ENCODE results near the gene SFXN5.

The SFXN5 gene

DNA sequence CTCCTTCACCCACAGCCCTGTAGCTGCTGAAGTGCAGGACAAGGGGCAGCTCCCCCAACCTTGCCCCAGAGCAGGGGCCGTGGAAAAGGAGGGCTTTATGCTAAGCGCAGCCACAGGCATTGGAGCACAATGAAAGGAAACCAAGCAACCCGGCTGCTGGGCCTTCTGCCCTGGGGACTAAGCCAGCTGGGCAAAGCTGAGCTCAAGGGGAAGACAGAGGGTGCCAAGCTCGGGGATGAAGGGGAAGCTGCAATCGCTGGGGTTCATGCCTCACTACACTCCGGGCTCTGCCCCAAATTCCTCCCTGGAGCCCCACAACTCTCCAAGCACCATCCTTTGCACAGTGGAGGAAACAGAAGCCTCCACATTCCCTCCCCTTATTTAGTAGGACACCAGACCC lies 12.4 kb downstream of the SFXN5 start:
- DNase-seq: no peak
- peaks cover 13% of the 10 kb centered on the region for H3K4me1 Mint-ChIP-seq (ENCODE audit: low read depth)
- no peak overlapping the region for H3K27ac Mint-ChIP-seq
- peaks cover 6% of the 10 kb centered on the region for H3K9me3 Mint-ChIP-seq
- no peaks in the 10 kb centered on the region for H3K27me3 Mint-ChIP-seq
- H3K36me3 Mint-ChIP-seq (ENCODE audit: low read depth): peaks cover 21% of the 10 kb centered on the region
- no peak overlapping the region for H3K4me3 Mint-ChIP-seq

DNA sequence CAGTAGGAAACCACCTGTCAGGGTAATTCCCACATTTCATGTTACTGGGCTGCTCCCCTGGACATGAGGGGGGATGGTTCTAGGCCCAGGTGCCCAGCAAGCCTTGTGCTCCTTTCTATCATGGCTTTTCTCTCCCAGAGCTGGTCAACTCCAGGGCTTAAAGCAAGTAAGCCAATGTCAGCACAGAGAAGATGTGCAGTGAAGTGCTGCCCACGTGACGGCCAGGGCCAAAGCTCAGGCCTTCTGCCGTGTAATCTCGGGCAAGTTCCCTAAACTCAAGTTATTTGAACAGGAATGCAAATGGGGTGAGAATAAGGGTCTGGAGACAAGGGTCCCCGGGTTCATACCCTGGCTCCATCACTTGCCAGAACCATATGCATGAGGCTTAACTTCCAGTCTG lies 16.5 kb downstream of the SFXN5 start:
- Mint-ChIP-seq H3K4me1 (ENCODE audit: low read depth) (no peaks in the 10 kb centered on the region), H3K36me3 (ENCODE audit: low read depth) (peaks cover 21% of the 10 kb centered on the region), H3K27ac (no peak overlapping the region), H3K9me3 (peaks cover 6% of the 10 kb centered on the region), H3K4me3 (no peak overlapping the region), H3K27me3 (no peaks in the 10 kb centered on the region)
- no peak for DNase-seq

DNA sequence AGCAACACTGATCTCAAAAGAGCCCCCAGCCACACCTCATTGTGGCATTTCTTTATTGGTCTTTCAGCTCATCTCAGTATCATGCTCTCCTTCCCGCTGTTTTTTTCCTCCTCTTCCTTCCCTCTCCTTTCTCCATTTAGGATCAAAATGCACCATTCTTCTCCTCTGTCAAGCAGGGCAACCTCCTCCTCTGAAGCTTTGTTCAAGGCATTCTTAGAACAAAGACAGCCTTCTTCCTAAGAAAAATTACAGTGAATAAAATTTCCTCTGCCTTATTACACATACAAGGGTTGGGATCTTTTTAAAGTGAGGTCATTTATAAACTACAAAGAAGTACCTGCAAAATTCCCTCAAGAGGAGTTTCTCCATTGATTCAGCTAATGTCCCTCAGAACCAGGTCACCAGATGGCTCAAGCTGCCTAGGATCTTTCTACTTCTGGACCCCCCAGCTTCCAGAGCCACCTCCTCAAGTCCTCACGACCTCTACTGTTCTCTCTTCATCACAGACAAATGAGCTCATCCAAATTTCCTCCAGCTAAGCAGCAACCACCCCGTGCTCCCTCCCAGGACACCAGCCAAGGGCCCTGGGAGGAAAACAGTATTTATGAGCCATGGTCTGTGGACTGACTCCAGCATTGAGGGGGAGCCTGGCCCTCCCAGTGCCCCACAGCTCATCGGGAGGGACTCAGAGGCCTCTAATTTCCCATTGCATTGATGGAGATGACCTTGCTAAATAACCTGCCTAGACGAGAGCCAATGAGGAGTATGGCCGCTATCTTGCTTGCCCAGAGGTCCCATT lies 18.0 kb downstream of the SFXN5 start:
- Mint-ChIP-seq H3K36me3 (ENCODE audit: low read depth) (peaks cover 21% of the 10 kb centered on the region), H3K27ac (no peak overlapping the region), H3K27me3 (no peaks in the 10 kb centered on the region)

DNA sequence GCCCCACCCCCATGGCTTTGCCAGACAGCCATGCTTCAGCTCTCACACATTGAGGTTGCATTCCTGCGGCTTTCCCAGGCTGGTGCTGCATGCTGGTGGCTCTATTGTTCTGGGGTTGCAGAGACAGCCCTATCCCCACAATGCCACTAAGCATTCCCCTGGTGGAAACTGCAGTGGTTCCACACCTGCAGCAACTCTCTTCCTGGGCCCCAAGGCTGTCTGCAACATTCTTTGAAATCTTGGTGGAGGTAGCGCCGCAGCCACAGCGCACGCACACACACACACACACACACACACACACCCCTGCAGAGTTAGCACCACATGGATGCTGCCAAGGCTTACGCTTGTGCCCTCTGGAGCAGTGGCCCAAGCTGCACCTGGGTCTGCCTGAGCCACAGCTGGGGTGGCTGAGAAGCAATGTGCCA lies 21.4 kb downstream of the SFXN5 start:
- Mint-ChIP-seq H3K27ac (no peak overlapping the region), H3K4me3 (no peak overlapping the region), H3K27me3 (no peaks in the 10 kb centered on the region), H3K9me3 (no peaks in the 10 kb centered on the region), H3K4me1 (ENCODE audit: low read depth) (no peaks in the 10 kb centered on the region), H3K36me3 (ENCODE audit: low read depth) (peaks cover 3% of the 10 kb centered on the region)
- DNase-seq: no peak

More for the DNA sequence above, 18.0 kb downstream of the SFXN5 start:
- H3K9me3 Mint-ChIP-seq: peaks cover 6% of the 10 kb centered on the region
- H3K4me3 Mint-ChIP-seq: no peak overlapping the region
- H3K4me1 Mint-ChIP-seq (ENCODE audit: low read depth): no peaks in the 10 kb centered on the region
- no peak for DNase-seq

DNA sequence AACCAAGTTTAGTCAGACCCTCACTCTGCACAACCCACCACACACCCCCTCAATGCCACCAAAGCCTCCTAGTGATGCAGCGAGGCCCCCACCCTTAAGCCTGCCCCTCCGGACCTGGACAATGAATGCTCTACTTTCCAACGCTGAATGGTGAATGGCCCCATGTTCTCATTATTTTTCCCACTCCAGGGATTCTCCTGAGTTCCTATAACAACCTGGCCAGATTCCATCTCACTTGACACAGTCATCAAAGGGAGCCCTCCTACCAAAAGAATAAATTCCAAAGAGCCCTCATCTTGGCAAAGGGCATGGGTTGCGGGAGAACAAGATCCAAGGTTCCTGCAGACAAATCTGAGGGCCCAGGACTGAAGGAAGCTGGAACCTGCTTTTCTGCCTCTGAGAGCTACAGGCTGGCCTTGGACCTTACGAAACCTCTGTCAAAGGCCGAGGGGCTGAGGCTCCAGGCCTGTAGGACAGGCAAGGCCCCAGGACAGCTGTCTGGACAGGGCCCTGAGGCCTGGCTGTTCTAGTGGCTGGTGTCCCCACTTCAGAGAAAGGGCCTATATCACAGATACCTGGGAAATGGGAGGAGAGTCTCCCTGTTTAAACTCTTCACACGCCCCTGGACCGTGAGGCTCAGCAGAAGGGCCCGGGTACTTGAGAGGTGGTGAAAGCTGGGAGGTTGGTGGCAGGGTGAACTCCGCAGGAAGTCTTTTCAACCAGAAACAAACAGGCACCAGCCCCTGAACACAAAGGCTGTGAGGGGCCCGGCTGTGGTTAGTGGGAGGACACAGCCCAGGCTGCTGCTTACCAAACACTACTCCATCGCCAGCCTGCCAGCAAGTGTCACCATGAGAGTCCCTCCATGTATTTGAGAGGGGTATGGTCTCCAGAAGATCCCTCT lies 27.3 kb downstream of the SFXN5 start:
- Mint-ChIP-seq H3K4me3 (no peak overlapping the region), H3K9me3 (no peaks in the 10 kb centered on the region), H3K27ac (no peak overlapping the region), H3K27me3 (no peaks in the 10 kb centered on the region), H3K36me3 (ENCODE audit: low read depth) (peaks cover 3% of the 10 kb centered on the region), H3K4me1 (ENCODE audit: low read depth) (peaks cover 3% of the 10 kb centered on the region)
- DNase-seq: no peak

DNA sequence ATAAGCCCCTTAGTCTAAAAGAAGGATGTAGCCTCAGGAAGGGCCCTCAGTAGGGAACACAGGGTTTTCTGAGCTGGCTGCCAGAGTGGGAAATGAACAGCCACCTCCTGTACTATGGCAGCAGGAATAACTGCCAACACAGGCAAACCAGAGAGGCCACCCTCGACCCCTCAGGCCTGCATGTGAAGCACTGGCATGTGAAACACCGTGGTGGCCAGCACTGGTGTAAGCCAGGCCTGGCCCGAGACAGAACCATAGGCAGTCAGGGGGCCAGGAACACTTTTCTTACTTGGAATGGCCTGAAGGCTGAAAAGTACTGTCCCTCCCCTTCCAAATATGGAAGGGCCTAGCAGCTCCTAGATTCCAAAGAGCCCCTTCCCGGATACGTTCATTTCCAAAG lies 28.2 kb downstream of the SFXN5 start:
- no peaks in the 10 kb centered on the region for H3K27me3 Mint-ChIP-seq
- peaks cover 3% of the 10 kb centered on the region for H3K36me3 Mint-ChIP-seq (ENCODE audit: low read depth)
- H3K4me1 Mint-ChIP-seq (ENCODE audit: low read depth): peaks cover 3% of the 10 kb centered on the region
- H3K4me3 Mint-ChIP-seq: no peak overlapping the region
- no peak overlapping the region for H3K27ac Mint-ChIP-seq
- DNase-seq: no peak
- H3K9me3 Mint-ChIP-seq: no peaks in the 10 kb centered on the region

DNA sequence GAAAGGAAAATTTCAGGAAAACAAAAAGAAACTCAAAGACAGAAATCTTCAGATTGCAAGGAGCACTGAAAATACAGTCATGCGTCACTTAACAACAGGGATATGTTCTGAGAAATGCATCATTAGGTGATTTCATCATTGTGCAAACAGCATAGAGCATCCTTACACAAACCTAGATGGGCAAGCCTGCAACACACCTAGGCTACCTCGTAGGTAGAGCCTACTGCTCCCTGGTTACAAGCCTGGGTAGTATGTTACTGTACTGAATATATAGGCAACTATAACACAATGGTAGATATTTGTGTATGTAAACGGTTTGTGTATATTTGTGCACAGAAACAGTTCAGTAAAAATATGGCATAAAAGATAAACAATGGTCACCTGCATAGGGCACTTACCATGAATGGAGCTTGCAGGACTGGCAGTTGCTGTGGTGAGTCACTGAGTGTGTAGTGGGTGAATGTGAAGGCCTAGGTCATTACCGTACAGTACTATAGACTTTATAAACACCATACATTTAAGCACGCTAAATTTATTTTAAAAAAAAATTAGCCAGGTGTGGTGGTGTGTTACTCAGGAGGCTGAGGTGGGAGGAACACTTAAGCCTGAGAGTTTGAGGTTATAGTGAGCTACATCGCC lies 33.4 kb downstream of the SFXN5 start:
- H3K27me3 Mint-ChIP-seq: no peaks in the 10 kb centered on the region
- H3K36me3 Mint-ChIP-seq (ENCODE audit: low read depth): peaks cover 3% of the 10 kb centered on the region
- H3K27ac Mint-ChIP-seq: no peak overlapping the region

DNA sequence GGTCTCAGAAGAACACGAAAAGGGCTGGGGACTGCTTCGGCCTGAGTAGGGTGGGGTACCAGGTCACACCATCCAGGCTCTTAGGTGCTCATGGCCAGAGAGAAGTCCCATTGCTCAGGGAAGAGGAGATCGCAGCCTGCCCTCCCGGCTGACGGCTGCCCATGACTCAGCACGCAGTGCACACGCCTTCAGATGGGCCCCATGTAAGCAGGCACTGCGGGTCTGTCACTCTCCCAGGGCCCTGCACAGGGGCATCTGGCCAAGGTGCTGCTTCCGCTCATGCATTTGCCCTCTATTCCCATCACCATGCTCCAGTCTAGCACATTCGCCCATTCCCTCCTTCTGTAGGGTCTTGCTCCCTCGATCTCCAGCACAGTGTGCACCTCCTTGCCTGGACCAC lies 34.7 kb downstream of the SFXN5 start:
- no peak overlapping the region for H3K27ac Mint-ChIP-seq
- no peaks in the 10 kb centered on the region for H3K4me1 Mint-ChIP-seq (ENCODE audit: low read depth)
- no peak overlapping the region for H3K4me3 Mint-ChIP-seq
- peaks cover 3% of the 10 kb centered on the region for H3K36me3 Mint-ChIP-seq (ENCODE audit: low read depth)
- H3K27me3 Mint-ChIP-seq: no peaks in the 10 kb centered on the region
- no peaks in the 10 kb centered on the region for H3K9me3 Mint-ChIP-seq
- no peak for DNase-seq

More for the DNA sequence above, 33.4 kb downstream of the SFXN5 start:
- DNase-seq: no peak
- H3K4me1 Mint-ChIP-seq (ENCODE audit: low read depth): no peaks in the 10 kb centered on the region
- H3K9me3 Mint-ChIP-seq: no peaks in the 10 kb centered on the region
- H3K4me3 Mint-ChIP-seq: no peak overlapping the region

DNA sequence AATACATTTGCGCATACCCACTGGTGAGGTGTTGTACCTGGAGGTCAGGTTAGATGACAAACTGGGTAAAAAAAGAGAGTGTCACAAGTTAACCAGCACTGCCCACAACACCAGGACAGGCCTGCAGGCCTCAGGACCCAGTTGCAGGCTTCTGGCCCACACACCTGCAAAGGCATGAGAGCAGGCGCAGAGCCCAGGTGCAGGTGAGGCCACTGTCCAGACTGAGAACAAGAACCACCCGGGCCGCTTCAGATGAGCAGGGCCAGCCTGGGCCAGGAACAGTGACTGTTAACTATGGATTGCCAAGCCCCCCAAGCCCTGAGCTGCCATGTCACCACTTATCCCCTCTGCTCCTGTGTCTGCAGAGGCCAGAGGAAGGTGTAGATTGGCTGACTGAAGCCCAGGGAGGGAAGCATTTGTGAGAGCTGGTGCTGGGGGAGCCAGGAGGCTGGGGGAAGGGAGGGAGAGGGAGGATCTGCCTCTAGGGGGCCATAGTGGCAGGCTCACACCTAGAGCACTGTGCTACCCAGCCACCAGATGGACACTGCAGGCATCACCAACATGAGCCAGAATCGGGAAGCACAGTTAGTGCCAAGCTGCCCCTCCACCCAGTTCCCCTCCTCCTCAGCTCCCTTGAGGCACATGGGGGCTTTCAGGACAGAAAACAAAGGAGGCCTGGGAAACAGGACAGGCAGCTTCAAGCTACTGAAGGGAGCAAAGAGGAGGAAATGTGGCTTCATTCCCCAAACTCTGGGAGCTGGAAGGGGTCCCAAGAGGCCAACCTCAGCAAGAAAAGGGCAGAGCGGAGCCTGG lies 35.4 kb downstream of the SFXN5 start:
- Mint-ChIP-seq H3K27ac (no peak overlapping the region), H3K4me3 (no peak overlapping the region), H3K4me1 (ENCODE audit: low read depth) (no peaks in the 10 kb centered on the region)

DNA sequence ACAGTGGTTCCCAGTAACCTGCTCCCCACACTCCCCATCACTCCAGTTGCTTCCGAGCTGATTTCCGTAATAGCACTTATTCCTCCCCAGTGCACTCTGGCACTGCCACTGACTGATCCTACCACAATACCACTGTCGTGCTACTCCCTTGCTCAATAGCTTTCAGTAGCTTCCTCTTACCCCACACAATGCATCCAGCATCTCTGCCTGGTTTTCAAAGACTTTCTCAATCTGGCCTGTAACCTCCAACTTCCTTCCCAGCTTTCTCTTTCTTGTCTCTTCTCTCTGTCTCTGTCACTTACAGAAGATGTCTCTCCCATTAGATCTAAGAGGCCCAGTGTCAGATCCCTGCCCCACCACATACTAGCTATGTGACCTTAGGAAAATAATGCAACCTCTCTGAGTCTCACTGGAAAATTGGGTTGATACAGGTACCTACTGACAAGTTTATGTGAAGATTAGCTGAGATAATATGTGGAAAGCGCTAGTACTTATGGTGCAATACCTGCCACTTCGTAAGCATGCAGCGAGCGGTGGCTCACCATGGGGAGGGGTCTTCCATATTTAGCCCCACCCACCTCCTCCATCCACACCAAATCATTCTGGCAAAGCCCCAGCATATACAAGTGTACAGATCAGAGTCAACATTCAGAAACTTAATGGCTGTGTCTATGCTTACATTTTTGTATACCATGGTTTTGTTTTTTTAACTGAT lies 36.7 kb downstream of the SFXN5 start:
- Mint-ChIP-seq H3K4me1 (ENCODE audit: low read depth) (no peaks in the 10 kb centered on the region), H3K27me3 (no peaks in the 10 kb centered on the region), H3K27ac (no peak overlapping the region), H3K9me3 (no peaks in the 10 kb centered on the region), H3K4me3 (no peak overlapping the region), H3K36me3 (ENCODE audit: low read depth) (no peaks in the 10 kb centered on the region)
- DNase-seq: no peak

More for the DNA sequence above, 35.4 kb downstream of the SFXN5 start:
- Mint-ChIP-seq H3K9me3 (no peaks in the 10 kb centered on the region), H3K27me3 (no peaks in the 10 kb centered on the region), H3K36me3 (ENCODE audit: low read depth) (peaks cover 3% of the 10 kb centered on the region)
- DNase-seq: no peak

DNA sequence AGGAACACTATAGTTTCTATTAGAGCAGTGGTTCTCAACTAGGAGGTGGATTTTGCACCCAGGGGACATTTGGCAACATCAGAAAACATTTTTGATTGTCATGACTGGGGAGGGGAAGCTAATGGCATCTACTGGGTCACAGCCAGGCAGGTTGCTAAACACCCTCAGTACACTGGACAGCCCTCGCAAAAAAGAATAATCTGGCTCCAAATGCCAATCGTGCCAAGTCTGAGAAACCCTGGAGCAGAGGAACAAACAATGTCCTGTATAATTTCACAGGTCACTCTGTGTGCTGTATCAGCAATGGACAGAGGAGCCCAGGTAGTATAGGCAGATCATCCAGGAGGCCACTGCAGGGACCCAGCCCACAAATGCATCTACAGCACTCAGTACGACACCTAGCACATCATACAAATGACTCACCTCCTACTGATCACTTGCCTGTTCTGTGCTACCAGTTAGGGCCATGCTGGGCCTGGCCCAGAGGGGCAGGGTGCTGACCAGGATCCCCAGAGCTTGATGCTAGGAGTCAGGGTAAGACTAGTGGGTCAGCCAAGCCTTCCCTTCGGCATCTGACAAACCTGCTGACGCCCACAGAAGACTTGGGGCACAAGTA lies 37.6 kb downstream of the SFXN5 start:
- no peaks in the 10 kb centered on the region for H3K36me3 Mint-ChIP-seq (ENCODE audit: low read depth)
- no peaks in the 10 kb centered on the region for H3K9me3 Mint-ChIP-seq
- no peak for DNase-seq
- H3K4me1 Mint-ChIP-seq (ENCODE audit: low read depth): no peaks in the 10 kb centered on the region
- H3K27me3 Mint-ChIP-seq: no peaks in the 10 kb centered on the region
- H3K4me3 Mint-ChIP-seq: no peak overlapping the region
- no peak overlapping the region for H3K27ac Mint-ChIP-seq

DNA sequence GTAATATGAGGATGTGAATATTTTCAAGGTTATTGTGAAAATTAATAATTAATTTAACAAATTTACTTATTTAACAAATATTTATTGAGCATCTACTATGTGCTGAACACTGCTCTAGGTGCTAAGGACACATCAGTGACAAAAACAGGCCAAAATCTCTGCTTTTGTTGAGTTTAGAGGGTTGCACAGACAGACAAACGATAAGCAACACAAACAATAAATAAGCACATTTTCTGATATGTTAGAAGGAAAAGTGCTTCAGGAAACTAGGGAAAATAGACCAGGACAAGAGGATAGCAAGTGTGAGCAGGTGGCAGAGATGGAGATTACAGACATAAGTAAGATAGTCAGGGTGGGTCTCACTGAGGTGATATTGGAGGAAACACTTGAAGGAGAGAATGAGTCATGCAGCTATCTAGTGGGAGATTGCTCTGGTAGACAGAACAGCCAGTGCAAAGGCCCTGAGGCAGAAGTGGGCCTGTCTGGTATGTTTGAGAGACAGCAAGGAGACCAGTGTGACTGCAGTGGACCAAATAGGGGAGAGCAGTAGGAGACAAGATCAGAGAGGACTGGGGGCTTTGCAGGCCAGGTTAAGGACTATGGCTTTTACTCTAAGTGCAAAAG lies 38.3 kb downstream of the SFXN5 start:
- Mint-ChIP-seq H3K27ac (no peak overlapping the region), H3K4me3 (no peak overlapping the region)

DNA sequence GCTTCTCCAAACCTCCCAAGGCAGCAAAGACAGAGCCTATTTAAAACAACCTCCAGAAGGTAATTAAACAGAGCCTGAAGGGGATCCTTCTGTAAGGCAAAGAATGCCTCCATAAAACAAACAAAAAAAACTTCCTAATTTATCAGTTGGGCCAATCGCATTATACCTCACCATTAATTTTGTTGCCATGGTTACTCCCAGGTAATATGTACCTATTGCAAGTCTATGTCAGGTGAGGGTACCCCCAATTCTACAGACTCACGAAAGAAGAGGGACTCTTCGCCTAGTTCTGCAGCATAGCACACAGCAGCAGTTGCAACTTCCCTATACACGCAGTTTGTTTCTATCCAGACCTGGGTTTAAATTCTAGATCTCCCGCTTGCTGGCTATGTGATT lies 38.8 kb downstream of the SFXN5 start:
- Mint-ChIP-seq H3K4me1 (ENCODE audit: low read depth) (no peaks in the 10 kb centered on the region), H3K27me3 (no peaks in the 10 kb centered on the region), H3K4me3 (no peak overlapping the region), H3K36me3 (ENCODE audit: low read depth) (peaks cover 6% of the 10 kb centered on the region), H3K27ac (no peak overlapping the region), H3K9me3 (no peaks in the 10 kb centered on the region)
- DNase-seq: no peak

More for the DNA sequence above, 38.3 kb downstream of the SFXN5 start:
- Mint-ChIP-seq H3K4me1 (ENCODE audit: low read depth) (no peaks in the 10 kb centered on the region), H3K36me3 (ENCODE audit: low read depth) (peaks cover 3% of the 10 kb centered on the region), H3K9me3 (no peaks in the 10 kb centered on the region), H3K27me3 (no peaks in the 10 kb centered on the region)
- DNase-seq: no peak

Measured in activated T-cell treated with anti-CD3 and anti-CD28 coated beads, Interleukin-2, amount 50 U/mL, for 24 hours (primary cell).